Right lobe of liver (tissue), 6 donors: ENCODE data around the gene PSD. TPM values are rescaled to one million over a fixed set of nuclear protein-coding genes. Genes with fewer than 3 reads are reported as not detected.

Source experiments
- ATAC-seq, 4 donors: fragments of 200-7000 bp; cut with Tn5 transposase; one replicate each; pipeline ENCODE4 v1.9.1; 2020; ENCODE audit warnings: mild to moderate bottlenecking in 4 of 4, moderate library complexity in 4 of 4
- DNase-seq, 3 donors: peaks; one replicate each; pipeline ENCODE4 v3.0.0-alpha.2; 2020
- H3K27ac ChIP-seq, 3 donors: fragments of 200-600 bp; one replicate each; pipeline ENCODE4 v1.8.0; 2022
- H3K27me3 ChIP-seq, 2 donors: fragments of 200-600 bp; one replicate each; pipeline ENCODE4 v1.8.0; 2022
- H3K36me3 ChIP-seq, 4 donors: fragments of 200-600 bp; sonication (generic) in 1 of 4; one replicate each; pipeline versions ENCODE4 v1.5.1 to v1.8.0; 2017 to 2022; ENCODE audit warnings: control low read depth in 1 of 4
- H3K4me1 ChIP-seq, 4 donors: fragments of 200-600 bp; sonication (generic) in 1 of 4; one replicate each; pipeline versions ENCODE4 v1.5.1 to v1.8.0; 2017 to 2022; ENCODE audit warnings: control low read depth in 1 of 4
- H3K4me3 ChIP-seq, 3 donors: fragments of 200-600 bp; one replicate each; pipeline ENCODE4 v1.8.0; 2022
- H3K9me3 ChIP-seq, 4 donors: fragments of 200-600 bp; sonication (generic) in 1 of 4; one replicate each; pipeline versions ENCODE4 v1.5.1 to v1.8.0; 2017 to 2022; ENCODE audit warnings: control low read depth in 1 of 4
- POLR2A ChIP-seq: fragments of 450-650 bp; IDR thresholded peaks from one replicate; pipeline ENCODE4 v1.6.1; 2017; ENCODE audit warnings: antibody characterized with exemption, mild to moderate bottlenecking
- WGBS: methylation state at CpG from one replicate; pipeline ENCODE4 v1.1.6; 2018; ENCODE audit warnings: low coverage, low lambda C conversion rate; ENCODE audit not compliant: insufficient coverage; ENCODE audit errors: missing lambda C conversion rate; 5-methylcytosine and 5-hydroxymethylcytosine counted together
- intact Hi-C, 2 donors: fragments of 100-400 bp; cut with DNase I; formaldehyde crosslinking; loops; one replicate each; pipeline versions ENCODE4 v1.11.2 to v1.14.1; 2022
- total RNA-seq, 6 experiments: library from RNA; depleted of rRNA in 2 of 6; stranded (reverse); fragments of >200 nt in 2 of 6; fragmentation: NEBNext Ultra II Directional in 3 of 6; extraction: Animal tissue kit (Norgen Biotek cat#: 25700) in 3 of 6; gene quantifications; one replicate each; pipeline versions ENCODE4 v1.1.0 to v1.2.4, GENCODE V29; 2016 to 2023
- TF ChIP-seq, protein P1 (sequence below), 4 donors: fragments of 200-600 bp in 3 of 4; fragments of 450-650 bp in 1 of 4; IDR thresholded peaks; one replicate each; pipeline versions ENCODE4 v1.5.1 to v1.8.0; 2016 to 2022; ENCODE audit warnings: antibody characterized with exemption in 4 of 4, mild to moderate bottlenecking in 2 of 4
- donor health status: DM: no; HTN: yes; CAD: no.
- donor health status: DM: no; HTN: no; CAD: no.
- donor health status: DM: no; HTN: no; CAD: no.
- donor health status: DM: no; HTN: yes; CAD: no.
- donor health status: DM: no; HTN: yes; CAD: no.

The PSD gene
- total RNA-seq, 6 experiments from 2014 or later, result 0.12 to 4.6 (median 1.3) TPM

DNA sequence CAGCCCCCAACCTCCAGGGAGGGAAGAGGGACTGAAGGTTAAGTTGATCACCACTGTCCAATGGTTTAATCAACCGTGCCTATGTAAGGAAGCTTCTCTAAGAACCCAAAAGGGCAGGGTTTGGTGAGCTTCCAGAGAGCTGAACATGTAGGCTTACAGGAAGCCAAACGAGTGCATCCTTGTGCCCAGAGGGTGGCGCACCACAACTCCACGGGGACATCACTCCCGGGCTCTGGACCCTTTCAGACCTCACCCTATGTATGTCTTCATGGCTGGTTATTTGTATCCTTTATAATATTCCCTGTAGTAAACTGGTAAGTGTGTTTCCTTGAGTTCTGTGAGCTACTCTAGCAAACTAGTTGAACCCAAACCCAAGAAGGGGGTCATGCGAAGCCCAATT is 34.5 kb downstream of the PSD start:
- Histone ChIP-seq H3K27ac (no peak overlapping the region), H3K9me3 (no peaks in the 10 kb centered on the region), H3K4me1 (no peaks in the 10 kb centered on the region), H3K27me3 (no peaks in the 10 kb centered on the region), H3K36me3 (peaks cover 0 to 33% (median 23%) of the 10 kb centered on the region in 4 donors), H3K4me3 (no peak overlapping the region)
- WGBS, result 16% methylated on average over 4 of the region's 6 CpGs
- ATAC-seq (peak; percentile 13 to 18 (median 16)), DNase-seq (no peak)
- no peak for TF ChIP-seq POLR2A
- TF ChIP-seq, protein P1, sequence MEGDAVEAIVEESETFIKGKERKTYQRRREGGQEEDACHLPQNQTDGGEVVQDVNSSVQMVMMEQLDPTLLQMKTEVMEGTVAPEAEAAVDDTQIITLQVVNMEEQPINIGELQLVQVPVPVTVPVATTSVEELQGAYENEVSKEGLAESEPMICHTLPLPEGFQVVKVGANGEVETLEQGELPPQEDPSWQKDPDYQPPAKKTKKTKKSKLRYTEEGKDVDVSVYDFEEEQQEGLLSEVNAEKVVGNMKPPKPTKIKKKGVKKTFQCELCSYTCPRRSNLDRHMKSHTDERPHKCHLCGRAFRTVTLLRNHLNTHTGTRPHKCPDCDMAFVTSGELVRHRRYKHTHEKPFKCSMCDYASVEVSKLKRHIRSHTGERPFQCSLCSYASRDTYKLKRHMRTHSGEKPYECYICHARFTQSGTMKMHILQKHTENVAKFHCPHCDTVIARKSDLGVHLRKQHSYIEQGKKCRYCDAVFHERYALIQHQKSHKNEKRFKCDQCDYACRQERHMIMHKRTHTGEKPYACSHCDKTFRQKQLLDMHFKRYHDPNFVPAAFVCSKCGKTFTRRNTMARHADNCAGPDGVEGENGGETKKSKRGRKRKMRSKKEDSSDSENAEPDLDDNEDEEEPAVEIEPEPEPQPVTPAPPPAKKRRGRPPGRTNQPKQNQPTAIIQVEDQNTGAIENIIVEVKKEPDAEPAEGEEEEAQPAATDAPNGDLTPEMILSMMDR (IDR thresholded peaks at IDR 0.05), result no peak
- intact Hi-C loops, result no loop called here

DNA sequence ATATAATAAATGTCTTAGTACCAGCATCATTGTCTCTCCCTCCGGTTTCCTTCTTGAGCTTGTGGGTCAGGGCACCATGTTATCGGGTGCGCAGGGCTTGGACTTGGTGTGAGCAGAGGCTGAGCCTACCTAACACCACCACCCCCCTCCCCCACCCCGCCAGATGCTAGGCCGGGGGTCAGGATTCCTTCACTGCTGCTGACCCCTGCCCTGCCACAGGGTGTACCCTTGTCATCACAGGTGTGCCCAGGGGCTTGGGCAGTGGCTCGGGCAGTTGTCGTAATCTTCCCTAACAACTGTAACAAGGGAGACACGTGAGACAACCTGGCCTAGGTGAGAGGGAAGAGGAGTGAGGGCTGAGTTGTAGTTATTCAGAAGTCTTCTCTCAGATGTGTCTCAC is 35.7 kb downstream of the PSD start:
- no peak for DNase-seq
- no peak overlapping the region for H3K4me3 ChIP-seq
- peaks cover 0 to 44% (median 27%) of the 10 kb centered on the region in 4 donors for H3K36me3 ChIP-seq
- no peaks in the 10 kb centered on the region for H3K27me3 ChIP-seq
- no peaks in the 10 kb centered on the region for H3K9me3 ChIP-seq
- ATAC-seq, result no peak
- WGBS, result 100% methylated on average over 1 of the region's 8 CpGs
- TF ChIP-seq, protein P1 (IDR thresholded peaks at IDR 0.05), result no peak
- TF ChIP-seq POLR2A, result no peak
- intact Hi-C loops, result no loop called here
- H3K27ac ChIP-seq, result no peak overlapping the region
- no peaks in the 10 kb centered on the region for H3K4me1 ChIP-seq

DNA sequence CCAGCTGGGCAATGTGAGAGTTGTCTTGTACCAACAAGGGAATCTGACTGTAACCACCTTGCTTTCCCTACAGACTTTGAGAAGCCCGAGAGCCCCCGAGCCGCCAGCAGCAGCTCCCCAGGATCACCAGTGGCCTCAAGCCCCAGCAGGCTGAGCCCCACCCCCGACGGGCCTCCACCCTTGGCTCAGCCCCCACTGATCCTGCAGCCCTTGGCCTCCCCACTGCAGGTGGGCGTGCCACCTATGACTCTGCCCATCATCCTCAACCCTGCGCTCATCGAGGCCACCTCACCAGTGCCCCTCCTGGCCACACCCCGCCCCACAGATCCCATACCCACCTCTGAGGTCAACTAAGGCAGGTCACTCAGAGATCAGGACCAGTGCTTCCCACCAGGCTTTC is 36.6 kb downstream of the PSD start:
- no peak for DNase-seq
- H3K27ac ChIP-seq, result no peak overlapping the region
- no peaks in the 10 kb centered on the region for H3K27me3 ChIP-seq
- 80% methylated on average over 2 of the region's 9 CpGs for WGBS
- peaks cover 0 to 53% (median 28%) of the 10 kb centered on the region in 4 donors for H3K36me3 ChIP-seq
- no peaks in the 10 kb centered on the region for H3K4me1 ChIP-seq
- intact Hi-C loops, result no loop called here
- H3K9me3 ChIP-seq, result no peaks in the 10 kb centered on the region
- no peak overlapping the region for H3K4me3 ChIP-seq
- no peak for TF ChIP-seq POLR2A
- TF ChIP-seq, protein P1 (IDR thresholded peaks at IDR 0.05), result no peak
- peak in 2 of 4 donors; percentile 10 to 46 for ATAC-seq

DNA sequence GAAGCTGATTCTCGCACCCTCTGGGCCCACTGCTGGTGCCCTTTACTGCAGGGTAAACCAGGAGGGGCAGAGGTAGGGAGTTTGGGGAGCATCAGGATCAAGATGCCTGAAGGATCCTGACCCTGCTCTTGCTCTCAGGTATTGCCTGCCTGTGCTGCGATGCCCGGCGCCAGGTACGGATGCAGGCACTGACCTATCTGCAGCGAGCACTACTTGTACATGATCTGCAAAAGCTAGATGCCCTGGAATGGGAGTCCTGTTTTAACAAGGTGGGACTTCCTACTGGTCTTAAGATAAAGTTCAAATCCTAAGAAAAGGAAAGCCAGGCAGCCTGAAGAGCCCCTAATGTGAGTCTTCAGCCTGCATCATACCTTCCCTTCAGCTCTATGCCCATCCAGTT is 39.2 kb downstream of the PSD start:
- Histone ChIP-seq H3K36me3 (peaks cover 0 to 72% (median 45%) of the 10 kb centered on the region in 4 donors), H3K9me3 (no peaks in the 10 kb centered on the region), H3K27me3 (no peaks in the 10 kb centered on the region), H3K4me1 (no peaks in the 10 kb centered on the region), H3K4me3 (no peak overlapping the region), H3K27ac (no peak overlapping the region)
- no peak for ATAC-seq
- DNase-seq, result no peak
- intact Hi-C loops, result no loop called here
- 100% methylated on average over 1 of the region's 6 CpGs for WGBS
- TF ChIP-seq, protein P1 (IDR thresholded peaks at IDR 0.05), result no peak
- no peak for TF ChIP-seq POLR2A

DNA sequence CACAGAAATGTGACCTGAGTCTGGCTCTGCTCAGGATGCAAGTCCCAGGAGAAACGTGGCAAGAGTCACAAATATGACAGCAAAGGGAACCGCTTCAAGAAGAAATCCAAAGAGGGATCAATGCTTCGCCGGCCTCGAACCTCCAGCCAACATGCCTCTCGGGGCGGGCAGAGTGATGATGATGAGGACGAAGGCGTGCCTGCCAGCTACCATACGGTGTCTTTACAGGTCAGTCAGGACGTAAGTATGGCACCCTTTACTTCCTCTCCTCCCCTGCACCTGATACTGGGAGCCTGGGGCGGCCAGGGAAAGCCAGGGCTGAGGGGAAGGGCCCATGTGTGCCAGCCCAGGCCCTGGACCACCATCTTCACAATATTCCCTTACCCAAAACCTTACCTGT is 41.7 kb downstream of the PSD start:
- intact Hi-C loops, result no loop called here
- no peaks in the 10 kb centered on the region for H3K4me1 ChIP-seq
- H3K4me3 ChIP-seq, result no peak overlapping the region
- H3K9me3 ChIP-seq, result no peaks in the 10 kb centered on the region
- ATAC-seq (peak in 1 of 4 donors; percentile 16), DNase-seq (no peak)
- no peaks in the 10 kb centered on the region for H3K27me3 ChIP-seq
- 80% methylated on average over 1 of the region's 12 CpGs for WGBS
- H3K36me3 ChIP-seq, result peaks cover 0 to 89% (median 53%) of the 10 kb centered on the region in 4 donors
- TF ChIP-seq POLR2A, result no peak
- TF ChIP-seq, protein P1 (IDR thresholded peaks at IDR 0.05), result no peak
- H3K27ac ChIP-seq, result no peak overlapping the region
